PFSK-1 (cell line): Measurements from ENCODE around the gene RDH16.

Experiments
- FOXP2 ChIP-seq: optimal IDR thresholded peaks from 2 replicates; pipeline ENCODE3; 2011; ENCODE audit warnings: borderline replicate concordance, control low read depth, inconsistent platforms; ENCODE audit not compliant: insufficient read depth; ENCODE audit errors: extremely low read length, extremely low read depth
- POLR2AphosphoS5 ChIP-seq: IDR thresholded peaks from 2 replicates; pipeline ENCODE4 v1.6.1; 2012; ENCODE audit warnings: low read depth, mild to moderate bottlenecking, control low read depth, low read length, moderate library complexity
- REST ChIP-seq, 2 experiments: IDR thresholded peaks; 2 replicates each; pipeline versions ENCODE4 v1.6.1 to v1.8.0; 2011 to 2012; ENCODE audit warnings: low read depth in 2 of 2, low read length in 2 of 2, control low read depth in 1 of 2, inconsistent platforms in 1 of 2, mild to moderate bottlenecking in 1 of 2, moderate library complexity in 1 of 2; ENCODE audit not compliant: insufficient read depth in 1 of 2
- SIN3A ChIP-seq: IDR thresholded peaks from 2 replicates; pipeline ENCODE4 v1.6.1; 2012; ENCODE audit warnings: mild to moderate bottlenecking, low read length, moderate library complexity, borderline replicate concordance; ENCODE audit not compliant: insufficient read depth
- TAF1 ChIP-seq: IDR thresholded peaks from 2 replicates; pipeline ENCODE4 v1.6.1; 2012; ENCODE audit warnings: low read length, control low read depth, borderline replicate concordance; ENCODE audit not compliant: insufficient read depth

Gene RDH16

GRCh38 chr12:56998316-56998715 is 40.9 kb upstream of the RDH16 start:
- TF ChIP-seq FOXP2 (no peak), SIN3A (no peak), POLR2AphosphoS5 (no peak), TAF1 (no peak), REST (IDR thresholded peaks at IDR 0.05; ENCODE audit: insufficient read depth in 1 of 2, low read depth in 2 of 2, low read length in 2 of 2) (no peak)

- TF ChIP-seq SIN3A (no peak), TAF1 (no peak), FOXP2 (no peak), POLR2AphosphoS5 (no peak), REST (IDR thresholded peaks at IDR 0.05; ENCODE audit: insufficient read depth in 1 of 2, low read depth in 2 of 2, low read length in 2 of 2) (no peak)
These were observed 39.6 kb upstream of the RDH16 start for GRCh38 chr12:56996793-56997545.

GRCh38 chr12:56995930-56996496 is 38.6 kb upstream of the RDH16 start:
- TF ChIP-seq REST (IDR thresholded peaks at IDR 0.05; ENCODE audit: insufficient read depth in 1 of 2, low read depth in 2 of 2, low read length in 2 of 2) (no peak), FOXP2 (no peak), SIN3A (no peak), POLR2AphosphoS5 (no peak)

GRCh38 chr12:56995201-56995929 is 38.0 kb upstream of the RDH16 start:
- TF ChIP-seq FOXP2 (no peak), POLR2AphosphoS5 (no peak), REST (IDR thresholded peaks at IDR 0.05; ENCODE audit: insufficient read depth in 1 of 2, low read depth in 2 of 2, low read length in 2 of 2) (no peak)
